Endothelial cell of umbilical vein (primary cell): ENCODE data around the gene MGAT4B. TPM values are rescaled to one million over a fixed set of nuclear protein-coding genes. Genes with fewer than 3 reads are reported as not detected.

ENCODE experiments used
- BruUV-seq: library from RNA; stranded (reverse); fragments of 400-500 nt; replicated peaks from 2 replicates; lab custom pipeline; 2021; lab: Mats Ljungman, UMichigan
- CTCF ChIA-PET: fragments of 300-600, 350-600 bp; sonication (Branson Sonifier 250); formaldehyde crosslinking; loops from one replicate; lab custom pipeline; 2021; ENCODE audit warnings: antibody characterized with exemption, inconsistent platforms; lab: Charles Lee
- POLR2A ChIA-PET: fragments of 300-600, 350-600 bp; sonication (Branson Sonifier 250); formaldehyde crosslinking; loops from one replicate; lab custom pipeline; 2021; ENCODE audit warnings: antibody characterized with exemption, inconsistent platforms; lab: Charles Lee
- DNase-seq: peaks from one replicate; pipeline ENCODE4 v3.0.0-alpha.2; 2011; ENCODE audit warnings: low read depth, low spot score
- FAIRE-seq: peaks from 2 replicates; lab custom pipeline; 2011; peaks lifted over from hg19 to GRCh38; lab: Jason Lieb, UNC
- H2AFZ ChIP-seq: 2 replicates; pipeline ENCODE4 v1.6.0; 2012; ENCODE audit warnings: low read depth, low read length, control low read depth, inconsistent platforms
- H3K27ac ChIP-seq: 2 replicates; pipeline ENCODE4 v1.5.1; 2011; ENCODE audit warnings: low read depth, mild to moderate bottlenecking, control low read depth, low read length, moderate library complexity; ENCODE audit not compliant: insufficient read depth
- H3K27me3 ChIP-seq, 2 experiments: 2 replicates each; pipeline versions ENCODE4 v1.6.0 to v1.6.1; 2011; ENCODE audit warnings: low read length in 2 of 2, mixed read lengths in 1 of 2; ENCODE audit not compliant: control insufficient read depth in 2 of 2, insufficient read depth in 2 of 2
- H3K36me3 ChIP-seq, 2 experiments: 2 replicates in 1 of 2; 3 replicates in 1 of 2; pipeline ENCODE4 v1.5.1; 2011; ENCODE audit warnings: low read length in 2 of 2, mild to moderate bottlenecking in 1 of 2, moderate library complexity in 1 of 2; ENCODE audit not compliant: control insufficient read depth in 2 of 2, insufficient read depth in 2 of 2; ENCODE audit errors: extremely low read depth in 1 of 2
- H3K4me1 ChIP-seq: 3 replicates; pipeline ENCODE4 v1.5.1; 2011; ENCODE audit warnings: mild to moderate bottlenecking, low read length; ENCODE audit not compliant: control insufficient read depth, insufficient read depth; ENCODE audit errors: extremely low read depth
- H3K4me2 ChIP-seq: 2 replicates; pipeline ENCODE4 v1.6.1; 2011; ENCODE audit warnings: low read length, control low read depth, mixed read lengths; ENCODE audit not compliant: insufficient read depth
- H3K4me3 ChIP-seq, 3 experiments: fragments of 200-600 bp in 1 of 3; sonication (generic), shearing (Covaris generic) in 1 of 3; replicated peaks in 1 of 3; 2 replicates each; pipeline ENCODE4 v1.5.1; 2011 to 2016; ENCODE audit warnings: control low read depth in 3 of 3, low read length in 3 of 3, mild to moderate bottlenecking in 2 of 3, inconsistent platforms in 1 of 3, low read depth in 1 of 3, moderate library complexity in 1 of 3; ENCODE audit not compliant: insufficient read depth in 1 of 3
- H3K79me2 ChIP-seq: 2 replicates; pipeline ENCODE4 v1.6.0; 2012; ENCODE audit warnings: low read length, inconsistent platforms; ENCODE audit not compliant: control insufficient read depth, insufficient read depth
- H3K9ac ChIP-seq: replicated peaks from 2 replicates; pipeline ENCODE3; 2011; ENCODE audit warnings: low read length, control low read depth; ENCODE audit not compliant: insufficient read depth; ENCODE audit errors: extremely low read depth
- H3K9me1 ChIP-seq: replicated peaks from 3 replicates; pipeline ENCODE4 v1.6.0; 2011; ENCODE audit warnings: mild to moderate bottlenecking, low read length; ENCODE audit not compliant: control insufficient read depth, insufficient read depth; ENCODE audit errors: extremely low read depth
- H3K9me3 ChIP-seq: replicated peaks from 2 replicates; pipeline ENCODE4 v1.5.1; 2012; ENCODE audit warnings: low read length, inconsistent platforms; ENCODE audit not compliant: control insufficient read depth, insufficient read depth
- H4K20me1 ChIP-seq: replicated peaks from 2 replicates; pipeline ENCODE3; 2011; ENCODE audit warnings: mild to moderate bottlenecking, low read length; ENCODE audit not compliant: control insufficient read depth, insufficient read depth; ENCODE audit errors: extremely low read depth
- CTCF ChIP-seq, 2 donors: IDR thresholded peaks; 1 replicate in 1 of 2; 2 replicates in 1 of 2; pipeline ENCODE4 v1.5.1; 2011; ENCODE audit warnings: low read length in 2 of 2, mild to moderate bottlenecking in 2 of 2, moderate library complexity in 2 of 2, control low read depth in 1 of 2, inconsistent platforms in 1 of 2, low read depth in 1 of 2; ENCODE audit not compliant: insufficient read depth in 1 of 2; ENCODE audit errors: extremely low read depth in 1 of 2
- FOS ChIP-seq: IDR thresholded peaks from 2 replicates; pipeline ENCODE4 v1.6.1; 2011; ENCODE audit warnings: mild to moderate bottlenecking, low read length, moderate library complexity, borderline replicate concordance; ENCODE audit not compliant: insufficient read depth
- JUN ChIP-seq: IDR thresholded peaks from 2 replicates; pipeline ENCODE4 v1.6.1; 2011; ENCODE audit warnings: borderline replicate concordance, low read depth; ENCODE audit not compliant: insufficient read length, insufficient read depth
- MAX ChIP-seq: IDR thresholded peaks from 2 replicates; pipeline ENCODE4 v1.6.1; 2011; ENCODE audit not compliant: insufficient read depth, insufficient read length
- POLR2A ChIP-seq: IDR thresholded peaks from 2 replicates; pipeline ENCODE4 v1.6.1; 2012; ENCODE audit warnings: low read depth, mild to moderate bottlenecking, control low read depth, low read length
- POLR2AphosphoS5 ChIP-seq: IDR thresholded peaks from 2 replicates; pipeline ENCODE4 v1.6.1; 2012; ENCODE audit warnings: low read depth, mild to moderate bottlenecking, control low read depth, low read length, moderate library complexity; ENCODE audit not compliant: insufficient read depth
- dilution Hi-C: fragments of 300-500 bp; cut with MboI; formaldehyde crosslinking; loops from one replicate; pipeline ENCODE4 v1.15.0; 2019; ENCODE audit warnings: low sequenced_read_pairs; ENCODE audit not compliant: extremely low pct_ligation_motif_present
- intact Hi-C: fragments of 100-400 bp; cut with micrococcal nuclease; formaldehyde crosslinking; loops from one replicate; pipeline ENCODE4 v1.10.0; 2022
- polyA plus RNA-seq, 4 experiments: library from polyadenylated mRNA; depleted of rRNA in 3 of 4; stranded (reverse) in 3 of 4; unstranded in 1 of 4; fragments of >200 nt; gene quantifications; 2 replicates each; pipeline versions ENCODE4 v1.2.1 to v1.2.3, GENCODE V29; 2011 to 2012; ENCODE audit warnings: missing spikeins in 1 of 4
- total RNA-seq: library from RNA; stranded (reverse); gene quantifications from 2 replicates; pipeline ENCODE4 v1.2.3, GENCODE V29; 2021

Gene MGAT4B
- total and polyA plus RNA-seq, 2 donors (not counting 3 experiments of a cell fraction or from before 2014, with no cell fraction given), result 243 TPM

GRCh38 chr5:179817470-179817840, 10.8 kb upstream of the MGAT4B start:
- no peak overlapping the region for H3K9ac ChIP-seq
- CTCF ChIA-PET, result interaction anchor here (1.8 kb wide), 1 partner anchor 15 kb away, joined by 5 read pairs; no protein-coding TSS in a partner anchor

GRCh38 chr5:179816796-179817469, 10.3 kb upstream of the MGAT4B start:
- dilution Hi-C loops (no loop called here), intact Hi-C loops (loop anchor here (5.0 kb wide), 1 partner anchor 195 kb away; the partner anchor contains the start of gene HNRNPH1)
- no peaks in the 10 kb centered on the region for H3K27me3 ChIP-seq
- H3K4me2 ChIP-seq, result peak overlapping the region; percentile 8
- H4K20me1 ChIP-seq, result peaks cover 1% of the 10 kb centered on the region
- H3K4me3 ChIP-seq, result peak overlapping the region in 2 of 3 experiments; percentile 18 to 42
- BruUV-seq, result no TSS peak
- H3K9me3 ChIP-seq, result no peaks in the 10 kb centered on the region
- peak overlapping the region; percentile 35 for H3K9ac ChIP-seq
- H3K9me1 ChIP-seq, result no peaks in the 10 kb centered on the region
- no peak for TF ChIP-seq MAX
- TF ChIP-seq POLR2A, result no peak
- TF ChIP-seq CTCF (IDR thresholded peaks at IDR 0.05; ENCODE audit: extremely low read depth in 1 of 2, insufficient read depth in 1 of 2, low read depth in 1 of 2, low read length in 2 of 2), result peak in 1 of 2 donors; percentile 10
- TF ChIP-seq POLR2AphosphoS5, result no peak
- peaks cover 14% of the 10 kb centered on the region for H3K79me2 ChIP-seq
- CTCF ChIA-PET, result interaction anchor here (1.8 kb wide), 1 partner anchor 15 kb away, joined by 5 read pairs; no protein-coding TSS in a partner anchor
- POLR2A ChIA-PET, result no interaction called here
- H2AFZ ChIP-seq, result peak overlapping the region; percentile 49
- DNase-seq, result no peak
- peak; percentile 40 for FAIRE-seq
- H3K36me3 ChIP-seq, result peaks cover 0 to 4% of the 10 kb centered on the region in 2 experiments
- peak overlapping the region; percentile 20 for H3K27ac ChIP-seq
- peaks cover 24% of the 10 kb centered on the region for H3K4me1 ChIP-seq

More at GRCh38 chr5:179817470-179817840, 10.8 kb upstream of the MGAT4B start:
- FAIRE-seq (no peak), DNase-seq (no peak)
- Histone ChIP-seq H3K9me3 (no peaks in the 10 kb centered on the region), H3K9me1 (no peaks in the 10 kb centered on the region), H2AFZ (peak overlapping the region; percentile 49), H3K4me3 (peak overlapping the region in 1 of 3 experiments; percentile 42), H3K36me3 (peaks cover 0 to 2% of the 10 kb centered on the region in 2 experiments), H3K4me1 (peaks cover 29% of the 10 kb centered on the region), H4K20me1 (peaks cover 5% of the 10 kb centered on the region), H3K27me3 (no peaks in the 10 kb centered on the region), H3K79me2 (peaks cover 19% of the 10 kb centered on the region), H3K4me2 (peak overlapping the region; percentile 8), H3K27ac (no peak overlapping the region)
- BruUV-seq, result no TSS peak
- TF ChIP-seq MAX (no peak), JUN (no peak), FOS (no peak), POLR2A (no peak)
- POLR2A ChIA-PET, result no interaction called here
- dilution Hi-C loops (no loop called here), intact Hi-C loops (loop anchor here (5.0 kb wide), 1 partner anchor 195 kb away; the partner anchor contains the start of gene HNRNPH1)
